Lower leg skin (tissue), 3 donors: Measurements from ENCODE around the gene SMG1.

ENCODE experiments used
- CTCF ChIP-seq, 3 donors: fragments of 450-650 bp; IDR thresholded peaks; one replicate each; pipeline ENCODE4 v1.5.1; 2016; ENCODE audit warnings: antibody characterized with exemption in 3 of 3, mild to moderate bottlenecking in 3 of 3, moderate library complexity in 2 of 3
- POLR2A ChIP-seq, 2 donors: fragments of 450-650 bp; IDR thresholded peaks; one replicate each; pipeline ENCODE4 v1.6.1; 2016 to 2017; ENCODE audit warnings: antibody characterized with exemption in 2 of 2, mild to moderate bottlenecking in 1 of 2, moderate library complexity in 1 of 2

DNA sequence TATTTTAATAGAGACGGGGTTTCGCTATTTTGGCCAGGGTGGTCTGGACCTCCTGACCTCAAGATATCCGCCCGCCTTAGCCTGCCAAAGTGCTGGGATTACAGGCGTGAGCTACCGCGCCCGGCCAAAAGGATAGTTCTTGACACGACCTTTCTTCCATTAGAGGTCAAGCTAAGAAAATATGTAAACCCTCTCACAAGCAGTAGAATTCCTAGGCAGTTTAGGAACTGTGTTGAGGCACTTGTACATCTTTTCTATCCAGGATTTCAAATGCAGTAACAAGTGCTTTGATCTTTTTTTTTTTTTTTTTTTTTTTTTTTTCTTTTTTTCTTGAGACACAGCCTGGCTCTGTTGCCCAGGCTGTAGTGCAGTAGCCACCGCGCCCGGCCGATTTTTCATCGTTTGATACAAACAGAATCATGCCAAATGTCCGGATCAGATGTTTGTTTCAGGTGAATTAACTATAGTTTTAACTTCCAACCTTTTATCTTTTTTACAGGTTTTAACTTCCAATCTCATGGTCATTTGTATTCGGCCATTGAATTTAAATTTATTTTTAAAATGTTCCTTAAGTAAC lies 123.4 kb downstream of the SMG1 start:
- TF ChIP-seq CTCF (IDR thresholded peaks at IDR 0.05) = no peak
- TF ChIP-seq POLR2A (IDR thresholded peaks at IDR 0.05) = no peak
